ENCODE results near the gene ABTB2.

ABTB2 gene

DNA sequence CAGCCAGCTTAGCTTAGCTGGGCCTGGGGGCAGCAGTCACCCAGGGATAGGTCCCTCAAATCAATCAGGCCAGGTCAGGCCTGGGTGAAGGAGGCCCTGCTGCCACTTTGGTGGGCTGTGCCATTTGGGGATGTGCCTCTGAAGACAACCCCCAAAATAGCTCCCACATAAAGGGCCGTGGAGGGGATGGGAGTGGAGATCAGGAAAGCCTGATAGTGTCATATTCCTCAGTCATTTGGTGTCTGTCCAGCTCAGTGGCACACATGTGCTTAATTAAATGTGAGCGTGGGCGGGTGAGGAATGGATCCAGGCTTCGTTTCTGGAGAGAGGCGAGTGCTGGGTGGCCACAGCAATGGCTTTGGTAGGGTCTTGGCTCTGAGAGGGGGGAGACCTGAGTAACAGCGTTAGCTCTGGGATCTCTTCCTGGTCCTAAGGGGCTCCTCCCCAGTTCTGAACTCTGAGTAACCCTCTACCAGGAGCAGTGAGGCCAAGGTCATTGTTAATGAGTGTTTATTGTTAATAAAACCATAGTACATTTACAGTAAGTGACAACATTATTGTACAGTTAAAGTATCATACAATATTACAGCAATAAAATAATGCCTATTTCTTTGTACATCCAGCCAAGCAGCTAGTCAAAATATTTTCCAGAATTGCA lies 207.2 kb downstream of the ABTB2 start:
- H3K4me3 ChIP-seq (replicated peaks; ENCODE audit: insufficient read depth, low read length) = no peak overlapping the region
- no peak overlapping the region; the same call in 1 of the 2 replicates for H3K27ac ChIP-seq (replicated peaks)
- no peak for TF ChIP-seq POLR2AphosphoS5 (IDR thresholded peaks at IDR 0.05; ENCODE audit: low read depth)
- TF ChIP-seq SPI1 (IDR thresholded peaks at IDR 0.05; ENCODE audit: borderline replicate concordance, low read depth) = no peak
- no peak for TF ChIP-seq CTCF (IDR thresholded peaks at IDR 0.05; ENCODE audit: insufficient read depth, low read length)
- no peak for TF ChIP-seq GABPA (IDR thresholded peaks at IDR 0.05; ENCODE audit: low read depth)
- no peak for TF ChIP-seq REST (IDR thresholded peaks at IDR 0.05; ENCODE audit: insufficient replicate concordance, low read depth)
- DNase-seq (ENCODE audit: low read depth in 1 of 2, low spot score in 1 of 2) = no peak
- H3K27me3 ChIP-seq (ENCODE audit: insufficient read depth, poor library complexity, severe bottlenecking) = no peaks in the 10 kb centered on the region

DNA sequence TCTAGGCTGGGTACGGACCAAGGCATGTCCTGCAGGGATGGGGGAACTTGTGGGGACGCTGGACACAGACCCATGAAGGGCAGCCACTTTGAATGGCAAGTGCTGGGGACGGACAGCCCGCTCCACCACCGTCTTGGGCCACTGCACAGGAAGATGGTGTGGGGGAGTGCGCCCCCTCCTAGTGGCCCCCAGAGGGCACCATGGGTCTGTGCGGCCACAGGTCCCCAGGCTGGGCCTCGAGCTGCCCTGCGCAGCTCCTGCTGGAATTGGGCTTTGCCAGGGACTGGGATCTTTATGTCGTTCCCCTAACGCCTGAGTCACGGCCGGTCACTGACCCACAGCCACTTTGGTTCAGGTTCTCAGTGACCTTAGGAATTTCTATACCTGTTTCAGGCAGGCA lies 208.0 kb downstream of the ABTB2 start:
- no peak for DNase-seq (ENCODE audit: low read depth in 1 of 2, low spot score in 1 of 2)
- Histone ChIP-seq H3K27me3 (ENCODE audit: insufficient read depth, poor library complexity, severe bottlenecking) (no peaks in the 10 kb centered on the region), H3K27ac (replicated peaks) (no peak overlapping the region; the same call in 1 of the 2 replicates), H3K4me3 (replicated peaks; ENCODE audit: insufficient read depth, low read length) (no peak overlapping the region)
- TF ChIP-seq REST (IDR thresholded peaks at IDR 0.05; ENCODE audit: insufficient replicate concordance, low read depth) (no peak), CTCF (IDR thresholded peaks at IDR 0.05; ENCODE audit: insufficient read depth, low read length) (no peak), SPI1 (IDR thresholded peaks at IDR 0.05; ENCODE audit: borderline replicate concordance, low read depth) (no peak), POLR2AphosphoS5 (IDR thresholded peaks at IDR 0.05; ENCODE audit: low read depth) (no peak), GABPA (IDR thresholded peaks at IDR 0.05; ENCODE audit: low read depth) (no peak)

DNA sequence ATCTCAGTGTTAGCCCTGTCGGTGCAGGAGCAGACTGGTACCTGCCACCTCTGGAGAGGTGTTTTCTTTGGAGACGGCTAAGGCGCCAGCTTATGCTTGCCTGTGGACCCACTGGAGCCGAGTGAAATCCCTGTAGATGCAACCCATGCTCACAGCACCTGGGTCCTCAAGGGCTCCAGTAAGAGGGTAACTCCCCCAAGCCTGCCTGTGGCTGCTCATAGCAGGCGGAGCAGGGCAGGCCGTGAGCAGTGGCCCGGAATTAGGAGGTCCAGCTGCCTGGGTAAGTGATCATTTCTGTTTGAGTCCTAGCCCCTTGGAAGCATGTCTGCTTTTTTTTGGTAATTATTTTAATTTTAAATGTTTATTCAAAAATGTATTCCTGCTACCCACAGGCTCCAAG lies 208.5 kb downstream of the ABTB2 start:
- TF ChIP-seq POLR2AphosphoS5 (IDR thresholded peaks at IDR 0.05; ENCODE audit: low read depth) (no peak), SPI1 (IDR thresholded peaks at IDR 0.05; ENCODE audit: borderline replicate concordance, low read depth) (no peak), REST (IDR thresholded peaks at IDR 0.05; ENCODE audit: insufficient replicate concordance, low read depth) (no peak), GABPA (IDR thresholded peaks at IDR 0.05; ENCODE audit: low read depth) (no peak), CTCF (IDR thresholded peaks at IDR 0.05; ENCODE audit: insufficient read depth, low read length) (no peak)

More for the DNA sequence above, 208.5 kb downstream of the ABTB2 start:
- peak overlapping the region; percentile 79 for H3K27ac ChIP-seq (replicated peaks)
- DNase-seq (ENCODE audit: low read depth in 1 of 2, low spot score in 1 of 2) = no peak
- H3K27me3 ChIP-seq (ENCODE audit: insufficient read depth, poor library complexity, severe bottlenecking) = no peaks in the 10 kb centered on the region
- H3K4me3 ChIP-seq (replicated peaks; ENCODE audit: insufficient read depth, low read length) = no peak overlapping the region
